SK-N-SH (cell line): ENCODE data around the gene SIL1. TPM values are rescaled to one million over a fixed set of nuclear protein-coding genes. Genes with fewer than 3 reads are reported as not detected.

Source experiments
- CTCF ChIA-PET: fragments of 300-600, 350-600 bp; formaldehyde crosslinking; extraction: SDS; loops from one replicate; lab custom pipeline; 2021; lab: Yijun Ruan, JAX
- POLR2A ChIA-PET: fragments of 350-600 bp; sonication (Branson Sonifier 250); formaldehyde crosslinking; extraction: SDS; loops from one replicate; lab custom pipeline; 2020; ENCODE audit warnings: antibody characterized with exemption, inconsistent platforms; lab: Yijun Ruan, JAX
- DNase-seq: peaks from one replicate; pipeline ENCODE4 v3.0.0; 2012
- H2AFZ ChIP-seq: fragments of 200-600 bp; sonication (generic); 2 replicates; pipeline ENCODE4 v1.8.1; 2016; ENCODE audit warnings: antibody characterized with exemption, mild to moderate bottlenecking, low read depth
- H3F3A ChIP-seq: fragments of 200-600 bp; sonication (generic); replicated peaks from 2 replicates; pipeline ENCODE3; 2016; ENCODE audit warnings: antibody characterized with exemption, mild to moderate bottlenecking; ENCODE audit not compliant: insufficient read depth
- H3K27ac ChIP-seq, 2 experiments: fragments of 200-500 bp in 1 of 2; fragments of 200-600 bp in 1 of 2; sonication (Bioruptor generic) in 1 of 2; sonication (generic), shearing (Covaris generic) in 1 of 2; 2 replicates each; pipeline versions ENCODE4 v1.5.1 to v1.6.1; 2014 to 2016; ENCODE audit warnings: low read depth in 2 of 2, inconsistent platforms in 1 of 2, low read length in 1 of 2, mild to moderate bottlenecking in 1 of 2, mixed read lengths in 1 of 2
- H3K27me3 ChIP-seq: fragments of 200-600 bp; sonication (generic), shearing (Covaris generic); 2 replicates; pipeline ENCODE4 v1.6.1; 2016; ENCODE audit warnings: mixed run types; ENCODE audit not compliant: insufficient read depth
- H3K36me3 ChIP-seq, 2 experiments: fragments of 200-500 bp in 1 of 2; fragments of 200-600 bp in 1 of 2; sonication (Bioruptor generic) in 1 of 2; sonication (generic) in 1 of 2; replicated peaks in 1 of 2; 2 replicates each; pipeline versions ENCODE3 to v1.5.1; 2014 to 2016; ENCODE audit warnings: low read length in 1 of 2, mild to moderate bottlenecking in 1 of 2; ENCODE audit not compliant: insufficient read depth in 2 of 2, control insufficient read depth in 1 of 2
- H3K4me1 ChIP-seq, 2 experiments: fragments of 200-500 bp in 1 of 2; fragments of 200-600 bp in 1 of 2; sonication (Bioruptor generic) in 1 of 2; sonication (generic), shearing (Covaris generic) in 1 of 2; 2 replicates each; pipeline versions ENCODE4 v1.5.1 to v1.6.1; 2014 to 2016; ENCODE audit warnings: low read depth in 1 of 2, low read length in 1 of 2, mixed run types in 1 of 2; ENCODE audit not compliant: insufficient read depth in 2 of 2, control insufficient read depth in 1 of 2
- H3K4me2 ChIP-seq: fragments of 200-600 bp; sonication (generic), shearing (Covaris generic); 2 replicates; pipeline ENCODE4 v1.6.1; 2017; ENCODE audit warnings: mixed run types
- H3K4me3 ChIP-seq, 2 experiments: fragments of 200-500 bp in 1 of 2; fragments of 200-600 bp in 1 of 2; sonication (Bioruptor generic) in 1 of 2; sonication (generic), shearing (Covaris generic) in 1 of 2; 2 replicates each; pipeline versions ENCODE4 v1.5.1 to v1.8.1; 2014 to 2016; ENCODE audit warnings: low read depth in 2 of 2, inconsistent platforms in 1 of 2, low read length in 1 of 2, mild to moderate bottlenecking in 1 of 2, mixed read lengths in 1 of 2, moderate library complexity in 1 of 2
- H3K79me2 ChIP-seq: fragments of 200-600 bp; sonication (generic); 2 replicates; pipeline ENCODE4 v1.8.1; 2017; ENCODE audit warnings: mild to moderate bottlenecking; ENCODE audit not compliant: insufficient read depth
- H3K9ac ChIP-seq: fragments of 200-600 bp; sonication (generic); 2 replicates; pipeline ENCODE4 v1.6.1; 2017; ENCODE audit warnings: mixed run types
- H3K9me2 ChIP-seq: fragments of 200-600 bp; sonication (generic); 2 replicates; pipeline ENCODE4 v1.6.1; 2017; ENCODE audit warnings: mixed run types
- H3K9me3 ChIP-seq: fragments of 200-600 bp; sonication (generic); 2 replicates; pipeline ENCODE4 v1.6.1; 2017; ENCODE audit warnings: mixed run types, mild to moderate bottlenecking, moderate library complexity
- H4K20me1 ChIP-seq: fragments of 200-600 bp; sonication (generic); 2 replicates; pipeline ENCODE4 v1.6.1; 2017; ENCODE audit warnings: mild to moderate bottlenecking, mixed run types; ENCODE audit not compliant: insufficient read depth
- FOXJ3 ChIP-seq: sonication (generic); formaldehyde crosslinking; IDR thresholded peaks from 2 replicates; pipeline ENCODE4 v1.5.1; 2020; ENCODE audit warnings: mild to moderate bottlenecking, missing genetic modification reagents
- FOXM1 ChIP-seq: IDR thresholded peaks from 2 replicates; pipeline ENCODE4 v1.4.0; 2012; ENCODE audit warnings: low read depth, mild to moderate bottlenecking
- GATA2 ChIP-seq: sonication (generic); formaldehyde crosslinking; IDR thresholded peaks from 2 replicates; pipeline ENCODE4 v1.5.0; 2020; ENCODE audit warnings: mild to moderate bottlenecking, missing genetic modification reagents
- JUND ChIP-seq: IDR thresholded peaks from 2 replicates; pipeline ENCODE4 v1.4.0; 2012
- MEF2A ChIP-seq: IDR thresholded peaks from 2 replicates; pipeline ENCODE4 v1.4.0; 2012; ENCODE audit warnings: low read depth, borderline replicate concordance
- NRF1 ChIP-seq: IDR thresholded peaks from 2 replicates; pipeline ENCODE4 v1.6.1; 2012; ENCODE audit warnings: low read depth, mild to moderate bottlenecking, low read length
- POLR2AphosphoS5 ChIP-seq: IDR thresholded peaks from 2 replicates; pipeline ENCODE4 v1.6.1; 2012; ENCODE audit warnings: low read depth, low read length
- RAD21 ChIP-seq: IDR thresholded peaks from 2 replicates; pipeline ENCODE4 v1.6.1; 2012; ENCODE audit warnings: mild to moderate bottlenecking, low read length
- RCOR1 ChIP-seq: fragments of 150-350 bp; IDR thresholded peaks from 2 replicates; pipeline ENCODE4 v1.6.1; 2017; ENCODE audit warnings: antibody characterized with exemption, low read length
- RFX5 ChIP-seq: IDR thresholded peaks from 2 replicates; pipeline ENCODE4 v1.6.1; 2012; ENCODE audit warnings: mild to moderate bottlenecking, improper control_type of control experiment, low read length
- SMC3 ChIP-seq: IDR thresholded peaks from 2 replicates; pipeline ENCODE4 v1.6.1; 2012; ENCODE audit warnings: low read depth, low read length, improper control_type of control experiment
- TAF1 ChIP-seq: IDR thresholded peaks from 2 replicates; pipeline ENCODE4 v1.6.1; 2012; ENCODE audit warnings: low read depth, mild to moderate bottlenecking, low read length, moderate library complexity, borderline replicate concordance
- USF2 ChIP-seq: fragments of 150-350 bp; IDR thresholded peaks from 2 replicates; pipeline ENCODE4 v1.6.1; 2017; ENCODE audit warnings: antibody characterized with exemption, low read length, low read depth, borderline replicate concordance
- ZBTB33 ChIP-seq: IDR thresholded peaks from 2 replicates; pipeline ENCODE4 v1.4.0; 2012; ENCODE audit warnings: low read depth, borderline replicate concordance
- polyA plus RNA-seq, 3 experiments: library from polyadenylated mRNA; depleted of rRNA; stranded (reverse); fragments of >200 nt; gene quantifications; 2 replicates each; pipeline ENCODE4 v1.2.3, GENCODE V29; 2012
- TF ChIP-seq, protein P1 (sequence below): IDR thresholded peaks from 2 replicates; pipeline ENCODE4 v1.6.1; 2012; ENCODE audit warnings: mild to moderate bottlenecking, low read depth, low read length, moderate library complexity
- TF ChIP-seq, protein P2 (sequence below): IDR thresholded peaks from 2 replicates; pipeline ENCODE4 v1.4.0; 2012; ENCODE audit warnings: low read depth, borderline replicate concordance

Gene SIL1
- polyA plus RNA-seq, 1 of the 3 experiments (the other 2 are of a cell fraction) = 25.9 TPM

DNA sequence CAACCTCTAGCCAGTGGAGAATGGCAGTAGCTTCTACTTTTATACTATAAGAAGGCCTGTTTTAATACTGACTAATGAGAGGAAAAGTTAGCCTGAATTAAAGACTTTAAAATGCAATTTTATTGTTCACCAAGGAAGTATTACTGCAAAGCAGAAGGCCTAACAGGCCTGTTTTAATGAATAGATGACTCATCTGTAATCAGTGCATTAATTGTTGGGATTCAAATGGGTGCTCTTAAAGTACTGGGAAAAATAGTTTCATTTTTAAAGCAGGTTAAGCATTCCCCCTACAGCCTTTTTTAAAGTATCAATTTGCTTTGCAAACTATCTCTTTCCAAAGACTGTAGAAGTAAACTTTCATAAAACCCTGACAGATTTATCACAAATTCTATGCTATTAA, 147.7 kb downstream of the SIL1 start:
- ChIA-PET POLR2A (no interaction called here), CTCF (no interaction called here)
- Histone ChIP-seq H3K9me3 (no peaks in the 10 kb centered on the region), H2AFZ (no peak overlapping the region), H4K20me1 (no peaks in the 10 kb centered on the region), H3F3A (no peaks in the 10 kb centered on the region), H3K4me2 (no peak overlapping the region), H3K9ac (no peak overlapping the region), H3K27me3 (no peaks in the 10 kb centered on the region), H3K9me2 (no peaks in the 10 kb centered on the region), H3K4me3 (no peak overlapping the region), H3K27ac (no peak overlapping the region), H3K4me1 (no peaks in the 10 kb centered on the region; a peak in 1 of 4 replicates), H3K36me3 (no peaks in the 10 kb centered on the region), H3K79me2 (no peaks in the 10 kb centered on the region)
- no peak for DNase-seq
- TF ChIP-seq ZBTB33 (no peak), FOXM1 (no peak), TAF1 (no peak), POLR2AphosphoS5 (no peak), MEF2A (no peak), RAD21 (no peak), RFX5 (no peak), FOXJ3 (no peak), USF2 (no peak), SMC3 (no peak), NRF1 (no peak), JUND (no peak), GATA2 (no peak), RCOR1 (no peak)
- TF ChIP-seq, protein P1, sequence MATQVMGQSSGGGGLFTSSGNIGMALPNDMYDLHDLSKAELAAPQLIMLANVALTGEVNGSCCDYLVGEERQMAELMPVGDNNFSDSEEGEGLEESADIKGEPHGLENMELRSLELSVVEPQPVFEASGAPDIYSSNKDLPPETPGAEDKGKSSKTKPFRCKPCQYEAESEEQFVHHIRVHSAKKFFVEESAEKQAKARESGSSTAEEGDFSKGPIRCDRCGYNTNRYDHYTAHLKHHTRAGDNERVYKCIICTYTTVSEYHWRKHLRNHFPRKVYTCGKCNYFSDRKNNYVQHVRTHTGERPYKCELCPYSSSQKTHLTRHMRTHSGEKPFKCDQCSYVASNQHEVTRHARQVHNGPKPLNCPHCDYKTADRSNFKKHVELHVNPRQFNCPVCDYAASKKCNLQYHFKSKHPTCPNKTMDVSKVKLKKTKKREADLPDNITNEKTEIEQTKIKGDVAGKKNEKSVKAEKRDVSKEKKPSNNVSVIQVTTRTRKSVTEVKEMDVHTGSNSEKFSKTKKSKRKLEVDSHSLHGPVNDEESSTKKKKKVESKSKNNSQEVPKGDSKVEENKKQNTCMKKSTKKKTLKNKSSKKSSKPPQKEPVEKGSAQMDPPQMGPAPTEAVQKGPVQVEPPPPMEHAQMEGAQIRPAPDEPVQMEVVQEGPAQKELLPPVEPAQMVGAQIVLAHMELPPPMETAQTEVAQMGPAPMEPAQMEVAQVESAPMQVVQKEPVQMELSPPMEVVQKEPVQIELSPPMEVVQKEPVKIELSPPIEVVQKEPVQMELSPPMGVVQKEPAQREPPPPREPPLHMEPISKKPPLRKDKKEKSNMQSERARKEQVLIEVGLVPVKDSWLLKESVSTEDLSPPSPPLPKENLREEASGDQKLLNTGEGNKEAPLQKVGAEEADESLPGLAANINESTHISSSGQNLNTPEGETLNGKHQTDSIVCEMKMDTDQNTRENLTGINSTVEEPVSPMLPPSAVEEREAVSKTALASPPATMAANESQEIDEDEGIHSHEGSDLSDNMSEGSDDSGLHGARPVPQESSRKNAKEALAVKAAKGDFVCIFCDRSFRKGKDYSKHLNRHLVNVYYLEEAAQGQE = no peak
- TF ChIP-seq, protein P2, sequence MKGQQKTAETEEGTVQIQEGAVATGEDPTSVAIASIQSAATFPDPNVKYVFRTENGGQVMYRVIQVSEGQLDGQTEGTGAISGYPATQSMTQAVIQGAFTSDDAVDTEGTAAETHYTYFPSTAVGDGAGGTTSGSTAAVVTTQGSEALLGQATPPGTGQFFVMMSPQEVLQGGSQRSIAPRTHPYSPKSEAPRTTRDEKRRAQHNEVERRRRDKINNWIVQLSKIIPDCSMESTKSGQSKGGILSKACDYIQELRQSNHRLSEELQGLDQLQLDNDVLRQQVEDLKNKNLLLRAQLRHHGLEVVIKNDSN = no peak
